GM12878 (cell line): ENCODE results near the gene PAQR7.

Experiments used
- CBX3 ChIP-seq: fragments of 200-600 bp; sonication (generic); IDR thresholded peaks from 2 replicates; pipeline ENCODE4 v1.6.1; 2016; ENCODE audit warnings: low read depth, borderline replicate concordance
- HCFC1 ChIP-seq: fragments of 150-350 bp; IDR thresholded peaks from 2 replicates; pipeline ENCODE4 v1.6.1; 2014; ENCODE audit warnings: low read length
- KAT2A ChIP-seq: conservative IDR thresholded peaks from 2 replicates; pipeline ENCODE4 v1.6.1; 2011; ENCODE audit warnings: low read depth, low read length; ENCODE audit not compliant: control insufficient read depth
- NFXL1 ChIP-seq: fragments of 450-650 bp; IDR thresholded peaks from 2 replicates; pipeline ENCODE4 v1.6.1; 2017; ENCODE audit warnings: antibody characterized with exemption, mild to moderate bottlenecking, borderline replicate concordance
- NFYA ChIP-seq: IDR thresholded peaks from 2 replicates; pipeline ENCODE4 v1.6.1; 2011; ENCODE audit warnings: low read depth, mild to moderate bottlenecking, low read length, improper control_type of control experiment, borderline replicate concordance
- POLR2A ChIP-seq: IDR thresholded peaks from 2 replicates; pipeline ENCODE4 v1.6.1; 2011; ENCODE audit warnings: low read depth, mild to moderate bottlenecking, low read length
- POLR2AphosphoS5 ChIP-seq: IDR thresholded peaks from 2 replicates; pipeline ENCODE4 v1.6.1; 2011; ENCODE audit warnings: mild to moderate bottlenecking, low read length, inconsistent platforms
- SPI1 ChIP-seq: IDR thresholded peaks from 2 replicates; pipeline ENCODE4 v1.6.1; 2011; ENCODE audit warnings: low read depth, mild to moderate bottlenecking, low read length, moderate library complexity, borderline replicate concordance; ENCODE audit not compliant: insufficient read depth
- SUPT20H ChIP-seq: IDR thresholded peaks from 2 replicates; pipeline ENCODE4 v1.6.1; 2011; ENCODE audit warnings: low read depth, mild to moderate bottlenecking, low read length, moderate library complexity, borderline replicate concordance; ENCODE audit not compliant: control insufficient read depth
- ZBED1 ChIP-seq: IDR thresholded peaks from 2 replicates; pipeline ENCODE4 v1.6.1; 2016; ENCODE audit warnings: borderline replicate concordance
- ZNF207 ChIP-seq: fragments of 450-650 bp; IDR thresholded peaks from 2 replicates; pipeline ENCODE4 v1.6.1; 2014; ENCODE audit warnings: antibody characterized with exemption, mild to moderate bottlenecking, borderline replicate concordance
- TF ChIP-seq, protein P1 (sequence below), 3 experiments: IDR thresholded peaks in 2 of 3; conservative IDR thresholded peaks in 1 of 3; 2 replicates each; pipeline ENCODE4 v1.5.1; 2011; ENCODE audit warnings: low read depth in 3 of 3, low read length in 3 of 3, mild to moderate bottlenecking in 3 of 3, control low read depth in 2 of 3, moderate library complexity in 2 of 3, inconsistent platforms in 1 of 3, mixed read lengths in 1 of 3; ENCODE audit not compliant: control insufficient read depth in 2 of 3, insufficient read depth in 1 of 3; ENCODE audit errors: extremely low read depth in 1 of 3
- TF ChIP-seq, protein P2 (sequence below): fragments of 450-650 bp; formaldehyde crosslinking; IDR thresholded peaks from 2 replicates; pipeline ENCODE4 v1.4.0; 2020; ENCODE audit warnings: mild to moderate bottlenecking, moderate library complexity

DNA sequence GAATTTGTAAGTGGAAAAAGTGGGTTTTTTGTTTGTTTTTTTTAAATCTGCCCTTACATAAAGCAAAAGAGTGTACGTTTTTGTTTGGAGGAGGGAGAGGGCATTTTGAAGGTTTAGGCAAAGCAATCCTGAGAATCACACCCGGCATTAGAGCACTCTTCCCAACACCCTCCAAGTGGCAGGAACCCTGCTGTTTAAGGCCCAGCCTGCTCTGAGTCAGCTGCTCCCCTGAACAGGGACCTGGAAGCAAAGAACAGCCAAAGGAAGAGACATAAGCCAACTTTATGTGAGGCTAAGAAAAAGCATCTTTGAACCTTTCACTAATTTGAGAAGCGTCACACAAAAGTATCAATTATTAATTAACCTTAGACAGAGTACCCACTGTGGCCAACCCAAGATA is 38.8 kb downstream of the PAQR7 start:
- TF ChIP-seq, protein P1, sequence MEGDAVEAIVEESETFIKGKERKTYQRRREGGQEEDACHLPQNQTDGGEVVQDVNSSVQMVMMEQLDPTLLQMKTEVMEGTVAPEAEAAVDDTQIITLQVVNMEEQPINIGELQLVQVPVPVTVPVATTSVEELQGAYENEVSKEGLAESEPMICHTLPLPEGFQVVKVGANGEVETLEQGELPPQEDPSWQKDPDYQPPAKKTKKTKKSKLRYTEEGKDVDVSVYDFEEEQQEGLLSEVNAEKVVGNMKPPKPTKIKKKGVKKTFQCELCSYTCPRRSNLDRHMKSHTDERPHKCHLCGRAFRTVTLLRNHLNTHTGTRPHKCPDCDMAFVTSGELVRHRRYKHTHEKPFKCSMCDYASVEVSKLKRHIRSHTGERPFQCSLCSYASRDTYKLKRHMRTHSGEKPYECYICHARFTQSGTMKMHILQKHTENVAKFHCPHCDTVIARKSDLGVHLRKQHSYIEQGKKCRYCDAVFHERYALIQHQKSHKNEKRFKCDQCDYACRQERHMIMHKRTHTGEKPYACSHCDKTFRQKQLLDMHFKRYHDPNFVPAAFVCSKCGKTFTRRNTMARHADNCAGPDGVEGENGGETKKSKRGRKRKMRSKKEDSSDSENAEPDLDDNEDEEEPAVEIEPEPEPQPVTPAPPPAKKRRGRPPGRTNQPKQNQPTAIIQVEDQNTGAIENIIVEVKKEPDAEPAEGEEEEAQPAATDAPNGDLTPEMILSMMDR (IDR thresholded peaks at IDR 0.05 in 2 of 3, conservative IDR thresholded peaks at IDR 0.05 in 1 of 3; ENCODE audit: control insufficient read depth in 2 of 3, extremely low read depth in 1 of 3, insufficient read depth in 1 of 3, low read depth in 3 of 3, low read length in 3 of 3) = no peak
- TF ChIP-seq SPI1 (no peak), POLR2AphosphoS5 (no peak), CBX3 (no peak), ZNF207 (no peak), NFXL1 (no peak), POLR2A (no peak), KAT2A (no peak), NFYA (no peak), HCFC1 (no peak), SUPT20H (no peak), ZBED1 (no peak)
- TF ChIP-seq, protein P2, sequence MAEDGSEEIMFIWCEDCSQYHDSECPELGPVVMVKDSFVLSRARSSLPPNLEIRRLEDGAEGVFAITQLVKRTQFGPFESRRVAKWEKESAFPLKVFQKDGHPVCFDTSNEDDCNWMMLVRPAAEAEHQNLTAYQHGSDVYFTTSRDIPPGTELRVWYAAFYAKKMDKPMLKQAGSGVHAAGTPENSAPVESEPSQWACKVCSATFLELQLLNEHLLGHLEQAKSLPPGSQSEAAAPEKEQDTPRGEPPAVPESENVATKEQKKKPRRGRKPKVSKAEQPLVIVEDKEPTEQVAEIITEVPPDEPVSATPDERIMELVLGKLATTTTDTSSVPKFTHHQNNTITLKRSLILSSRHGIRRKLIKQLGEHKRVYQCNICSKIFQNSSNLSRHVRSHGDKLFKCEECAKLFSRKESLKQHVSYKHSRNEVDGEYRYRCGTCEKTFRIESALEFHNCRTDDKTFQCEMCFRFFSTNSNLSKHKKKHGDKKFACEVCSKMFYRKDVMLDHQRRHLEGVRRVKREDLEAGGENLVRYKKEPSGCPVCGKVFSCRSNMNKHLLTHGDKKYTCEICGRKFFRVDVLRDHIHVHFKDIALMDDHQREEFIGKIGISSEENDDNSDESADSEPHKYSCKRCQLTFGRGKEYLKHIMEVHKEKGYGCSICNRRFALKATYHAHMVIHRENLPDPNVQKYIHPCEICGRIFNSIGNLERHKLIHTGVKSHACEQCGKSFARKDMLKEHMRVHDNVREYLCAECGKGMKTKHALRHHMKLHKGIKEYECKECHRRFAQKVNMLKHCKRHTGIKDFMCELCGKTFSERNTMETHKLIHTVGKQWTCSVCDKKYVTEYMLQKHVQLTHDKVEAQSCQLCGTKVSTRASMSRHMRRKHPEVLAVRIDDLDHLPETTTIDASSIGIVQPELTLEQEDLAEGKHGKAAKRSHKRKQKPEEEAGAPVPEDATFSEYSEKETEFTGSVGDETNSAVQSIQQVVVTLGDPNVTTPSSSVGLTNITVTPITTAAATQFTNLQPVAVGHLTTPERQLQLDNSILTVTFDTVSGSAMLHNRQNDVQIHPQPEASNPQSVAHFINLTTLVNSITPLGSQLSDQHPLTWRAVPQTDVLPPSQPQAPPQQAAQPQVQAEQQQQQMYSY = no peak
